HEK293T (cell line): ENCODE data around the gene UBE3B.

Experiments
- CTBP1 ChIP-seq: fragments of 450-650 bp; IDR thresholded peaks from 2 replicates; pipeline ENCODE4 v1.6.1; 2016; ENCODE audit warnings: borderline replicate concordance
- FOXA1 ChIP-seq: fragments of 450-650 bp; IDR thresholded peaks from 2 replicates; pipeline ENCODE4 v1.6.1; 2016; ENCODE audit warnings: mild to moderate bottlenecking
- FOXK2 ChIP-seq: fragments of 450-650 bp; IDR thresholded peaks from 2 replicates; pipeline ENCODE4 v1.6.1; 2016; ENCODE audit warnings: mild to moderate bottlenecking
- L3MBTL2 ChIP-seq: fragments of 450-650 bp; conservative IDR thresholded peaks from 2 replicates; pipeline ENCODE4 v1.6.1; 2016; ENCODE audit warnings: mild to moderate bottlenecking
- SUZ12 ChIP-seq: fragments of 450-650 bp; IDR thresholded peaks from 2 replicates; pipeline ENCODE4 v1.6.1; 2016; ENCODE audit warnings: mild to moderate bottlenecking

DNA sequence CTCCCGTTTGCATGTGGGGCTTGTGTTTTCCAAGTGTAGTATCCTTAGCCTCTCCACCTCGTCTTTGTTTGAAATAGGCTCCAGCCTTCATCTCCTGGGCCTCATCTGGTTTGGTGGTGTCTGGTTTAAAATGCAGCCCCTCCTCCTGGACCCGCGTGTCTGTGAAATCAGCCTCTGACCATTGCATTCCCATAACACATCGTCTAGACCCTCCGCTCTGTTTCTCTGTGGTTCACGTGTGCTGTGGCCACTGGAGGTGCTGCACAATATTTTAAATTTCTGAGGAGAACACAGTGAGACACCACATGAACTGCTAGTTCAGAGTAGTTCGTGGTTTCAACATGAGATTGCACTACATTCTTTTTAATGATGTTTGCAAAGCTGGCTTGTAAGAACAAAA lies 35.6 kb downstream of the UBE3B start:
- TF ChIP-seq SUZ12, result no peak
- TF ChIP-seq FOXA1, result no peak
- no peak for TF ChIP-seq CTBP1
- no peak for TF ChIP-seq FOXK2
- no peak for TF ChIP-seq L3MBTL2
